GM12874 (cell line): ENCODE results near the gene DRC7.

Experiments used
- CTCF ChIP-seq: IDR thresholded peaks from 2 replicates; pipeline ENCODE4 v1.5.1; 2011; ENCODE audit warnings: low read depth, mild to moderate bottlenecking, control low read depth, low read length, moderate library complexity; ENCODE audit not compliant: insufficient read depth

The DRC7 gene

GRCh38 chr16:57667526-57668262 lies 26.9 kb upstream of the DRC7 start:
- TF ChIP-seq CTCF = peak; percentile 41; the same call in 1 of the 2 replicates

- no peak for TF ChIP-seq CTCF
Observed at GRCh38 chr16:57668263-57668571, 26.4 kb upstream of the DRC7 start, which contains the start of gene ADGRG3. Gene ADGRG3, plus strand, starts transcription at chr16:57668306. Its CDS starts 42 bp downstream, at chr16:57668348.

GRCh38 chr16:57668630-57669475 lies 25.8 kb upstream of the DRC7 start:
- no peak for TF ChIP-seq CTCF

- no peak for TF ChIP-seq CTCF
Observed at GRCh38 chr16:57669476-57670162, 25.0 kb upstream of the DRC7 start.

GRCh38 chr16:57670196-57670595 lies 24.4 kb upstream of the DRC7 start:
- TF ChIP-seq CTCF = no peak

- no peak for TF ChIP-seq CTCF
Observed at GRCh38 chr16:57672416-57672815, 22.2 kb upstream of the DRC7 start.

GRCh38 chr16:57672824-57673223 lies 21.8 kb upstream of the DRC7 start:
- TF ChIP-seq CTCF = no peak
